Fibroblast of skin of left biceps (primary cell): Measurements from ENCODE around the gene CKS2.
"Not testable (repeated sequence)": the region's sequence is repeated elsewhere in the genome, so short reads cannot be mapped to it uniquely, and the experiment has no call there.

Source experiments
- DNase-seq, 2 experiments: peaks; one replicate each; pipeline ENCODE4 v3.0.0-alpha.2; 2013; ENCODE audit warnings: low read depth in 2 of 2

Gene CKS2

GRCh38 chr9:89311346-89312221, 589 bp downstream of the CKS2 start:
- DNase-seq = no peak

DNA sequence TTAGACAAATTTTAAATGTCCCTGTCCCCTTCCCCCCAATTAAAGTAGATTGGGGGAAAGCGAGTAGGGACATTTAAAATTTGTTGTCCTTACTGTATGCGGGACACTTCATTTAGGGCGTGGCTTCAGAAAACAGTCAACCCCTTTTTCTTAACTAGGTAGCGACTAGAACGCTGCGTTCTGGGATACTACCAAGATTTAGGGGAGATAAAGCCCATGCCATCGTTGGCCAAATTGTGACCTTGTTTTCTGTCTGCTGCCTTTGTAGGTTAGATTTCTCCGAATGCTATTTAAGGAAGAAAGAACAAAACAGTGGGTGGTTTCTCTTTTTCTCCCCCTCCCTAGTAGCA, 1.2 kb downstream of the CKS2 start:
- no peak for DNase-seq

GRCh38 chr9:89313842-89314241, 2.8 kb downstream of the CKS2 start:
- DNase-seq = no peak

GRCh38 chr9:89314955-89315354, 4.0 kb downstream of the CKS2 start:
- DNase-seq = no peak

- DNase-seq = no peak
Measured at GRCh38 chr9:89315482-89315881, 4.5 kb downstream of the CKS2 start.

- DNase-seq = no peak
Measured at GRCh38 chr9:89317282-89317681, 6.3 kb downstream of the CKS2 start.

DNA sequence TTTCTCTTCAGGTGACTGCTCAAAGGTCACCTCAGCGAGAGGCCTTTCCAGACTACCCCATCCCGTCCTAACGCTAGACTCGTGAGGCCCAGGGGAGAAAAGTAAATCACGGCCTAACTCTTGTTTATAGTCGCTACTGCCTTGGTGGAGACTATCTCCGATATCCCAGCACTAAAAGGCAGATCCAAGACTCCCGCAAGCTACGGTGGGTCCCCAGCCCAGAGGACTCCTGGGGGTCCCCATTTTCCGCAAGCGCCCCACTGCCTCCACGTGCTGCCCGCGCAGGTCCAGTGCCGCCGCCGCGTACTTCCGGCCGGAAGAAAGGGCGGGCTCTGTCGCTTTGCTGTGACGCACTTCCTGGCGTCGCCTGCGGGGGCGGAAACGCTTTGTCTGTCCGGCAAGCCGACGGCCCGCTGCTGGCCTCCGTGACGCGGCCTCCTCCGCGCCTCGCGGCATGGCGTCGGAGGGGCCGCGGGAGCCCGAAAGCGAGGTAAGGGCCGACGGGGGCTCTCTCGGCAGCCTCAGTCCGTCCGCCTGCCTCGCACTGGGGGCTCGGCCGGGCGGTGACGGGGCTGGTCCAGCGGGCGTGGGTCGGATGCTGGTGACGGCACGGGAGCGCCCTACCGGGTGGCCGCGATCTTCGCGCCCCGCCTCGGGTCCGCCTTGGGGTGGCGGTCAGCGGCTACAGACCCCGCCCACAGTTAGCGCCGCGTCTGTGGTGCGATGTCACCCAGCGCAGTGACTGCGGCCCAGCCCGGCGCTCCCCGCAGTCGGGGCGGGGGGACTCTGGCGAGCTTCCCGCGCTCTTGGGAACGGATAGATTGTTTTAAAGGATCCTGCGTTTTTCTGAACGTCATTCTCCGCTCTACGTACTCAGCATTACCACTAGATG, 7.4 kb downstream of the CKS2 start, which contains the start of gene SECISBP2:
Gene SECISBP2, plus strand, starts transcription at position 378 of the 892 bp plus-strand sequence. Its CDS starts 77 bp downstream, at position 455.
- peak; percentile 96 for DNase-seq

GRCh38 chr9:89319015-89319905, 8.3 kb downstream of the CKS2 start:
- DNase-seq = no peak

DNA sequence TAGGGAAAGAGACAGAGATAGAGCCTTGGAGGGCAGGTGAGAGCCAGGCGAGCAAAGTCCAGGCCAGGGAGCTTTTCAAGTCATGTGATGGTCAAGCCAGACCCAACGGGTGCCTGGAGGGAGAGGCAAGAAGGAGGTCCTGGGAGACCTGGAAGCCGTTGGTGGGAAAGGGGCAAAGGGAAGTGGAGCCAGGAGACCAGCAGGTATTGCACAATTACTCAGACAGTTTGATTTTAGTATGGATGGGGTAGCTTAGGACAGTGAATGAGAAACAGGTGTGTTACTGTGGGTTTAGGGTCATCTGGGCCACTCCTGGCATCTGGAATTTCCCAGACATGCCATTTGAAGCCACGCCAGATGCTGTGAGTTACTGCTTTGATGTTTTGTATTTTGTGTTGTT, 12.4 kb downstream of the CKS2 start:
- DNase-seq = no peak

- no peak for DNase-seq
Measured at GRCh38 chr9:89325733-89326132, 14.7 kb downstream of the CKS2 start.

- DNase-seq = no peak
Measured at GRCh38 chr9:89328064-89328463, 17.1 kb downstream of the CKS2 start.

DNA sequence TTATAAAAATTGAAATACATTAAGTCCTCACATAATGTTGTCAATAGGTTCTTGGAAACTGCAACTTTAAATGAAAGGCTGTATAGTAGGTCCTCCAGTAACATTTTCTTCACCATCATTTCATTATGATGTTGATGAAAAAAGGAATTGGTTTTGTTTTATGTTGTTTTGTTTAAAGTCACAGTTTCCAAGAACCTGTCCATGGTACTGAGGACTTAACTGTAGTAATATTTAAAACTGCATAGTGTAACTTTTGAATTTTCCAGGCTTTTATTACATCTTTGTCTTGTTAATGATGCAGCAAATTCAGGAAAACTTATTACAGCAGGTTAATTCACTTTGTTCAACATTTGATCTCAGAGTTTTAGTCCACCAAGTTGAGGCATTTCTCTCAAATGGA, 18.9 kb downstream of the CKS2 start:
- DNase-seq = no peak

GRCh38 chr9:89330513-89330912, 19.5 kb downstream of the CKS2 start:
- no peak for DNase-seq

DNA sequence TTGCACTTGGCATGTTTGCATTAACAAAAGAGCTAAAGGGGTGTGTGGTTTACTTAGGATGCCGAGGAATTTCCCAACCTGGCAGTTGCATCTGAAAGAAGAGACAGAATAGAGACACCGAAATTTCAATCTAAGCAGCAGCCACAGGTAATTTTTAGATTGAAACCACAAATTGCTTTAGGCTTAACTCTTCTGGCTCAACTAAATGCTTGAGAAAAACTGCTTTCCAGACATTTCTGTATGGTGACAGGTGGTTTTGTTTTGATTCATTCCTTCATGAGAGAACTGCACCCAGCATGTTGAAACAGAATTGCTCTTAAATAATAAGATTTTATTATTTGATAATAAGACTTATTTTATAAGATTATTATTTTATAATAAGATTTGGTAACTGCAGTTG, 28.8 kb downstream of the CKS2 start:
- no peak for DNase-seq

- no peak for DNase-seq
Measured at GRCh38 chr9:89340332-89340731, 29.3 kb downstream of the CKS2 start.

DNA sequence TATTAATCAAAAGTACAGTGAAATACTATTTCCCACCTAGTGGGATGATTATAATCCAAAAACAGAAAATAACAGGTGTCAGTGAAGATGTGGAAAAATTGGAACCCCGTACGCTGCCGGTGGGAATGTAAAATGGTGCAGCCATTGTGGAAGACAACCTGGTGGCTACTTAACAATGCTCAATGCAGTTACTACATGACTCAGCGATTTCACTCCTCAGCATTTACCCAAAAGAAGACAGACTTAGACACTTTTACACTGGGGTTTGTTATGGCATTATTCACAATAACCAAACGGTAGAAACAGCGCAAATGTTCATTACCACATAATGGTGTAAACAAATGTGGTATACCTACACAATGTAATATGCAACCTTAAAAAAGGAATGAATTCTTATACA, 31.2 kb downstream of the CKS2 start:
- no peak for DNase-seq

DNA sequence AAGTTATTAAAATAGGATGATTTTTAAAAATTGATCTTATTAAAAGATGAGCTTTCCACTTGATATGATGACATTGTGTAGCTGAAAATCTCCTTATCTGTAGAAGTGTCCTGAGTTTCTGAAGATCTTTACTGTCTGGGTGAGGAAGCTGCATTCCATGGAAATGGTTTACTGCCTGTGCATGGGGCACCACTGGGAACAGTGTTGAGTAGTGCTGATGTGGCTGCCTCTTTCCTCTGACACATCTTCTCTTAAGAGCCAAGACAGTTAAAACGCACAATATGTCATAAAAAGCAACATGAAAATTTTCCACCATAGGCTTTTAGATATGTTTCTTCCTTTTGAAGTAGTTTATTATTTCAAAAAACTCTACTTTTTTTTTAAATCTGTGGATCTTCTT, 32.0 kb downstream of the CKS2 start:
- no peak for DNase-seq

DNA sequence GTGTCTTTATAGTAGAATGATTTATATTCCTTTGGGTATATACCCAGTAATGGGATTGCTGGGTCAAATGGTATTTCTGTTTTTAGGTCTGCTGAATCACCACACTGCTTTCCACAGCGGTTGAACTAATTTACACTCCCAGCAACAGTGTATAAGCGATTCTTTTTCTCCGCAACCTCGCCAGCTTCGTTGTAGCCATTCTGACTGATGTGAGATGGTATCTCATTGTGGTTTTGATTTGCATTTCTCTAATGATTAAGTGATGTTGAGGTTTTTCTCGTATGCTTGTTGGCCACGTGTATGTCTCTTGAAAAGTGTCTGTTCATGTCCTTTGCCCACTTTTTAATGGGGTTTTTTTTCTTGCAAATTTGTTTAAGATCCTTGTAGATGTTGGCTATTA, 32.8 kb downstream of the CKS2 start:
- not testable (repeated sequence) for DNase-seq

DNA sequence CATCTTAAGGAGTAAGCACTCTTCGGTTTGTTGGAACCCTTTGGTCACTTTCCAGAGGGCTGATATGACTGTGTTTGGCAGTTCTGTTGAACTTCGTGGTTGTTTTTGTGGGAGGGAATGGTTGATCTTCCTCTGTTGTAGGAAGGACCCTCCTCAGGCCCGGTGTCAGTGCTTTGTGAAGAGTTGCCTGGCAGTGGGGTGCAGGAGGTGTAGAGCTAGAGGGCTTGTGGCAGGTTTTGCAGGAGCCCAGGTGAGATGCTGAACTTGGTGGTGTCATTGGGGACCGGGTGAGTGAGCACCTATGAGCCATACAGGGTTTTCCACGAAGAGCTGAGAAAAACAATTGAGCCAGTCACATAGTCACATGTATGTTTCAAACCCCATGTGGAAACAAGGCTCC, 34.5 kb downstream of the CKS2 start:
- no peak for DNase-seq

DNA sequence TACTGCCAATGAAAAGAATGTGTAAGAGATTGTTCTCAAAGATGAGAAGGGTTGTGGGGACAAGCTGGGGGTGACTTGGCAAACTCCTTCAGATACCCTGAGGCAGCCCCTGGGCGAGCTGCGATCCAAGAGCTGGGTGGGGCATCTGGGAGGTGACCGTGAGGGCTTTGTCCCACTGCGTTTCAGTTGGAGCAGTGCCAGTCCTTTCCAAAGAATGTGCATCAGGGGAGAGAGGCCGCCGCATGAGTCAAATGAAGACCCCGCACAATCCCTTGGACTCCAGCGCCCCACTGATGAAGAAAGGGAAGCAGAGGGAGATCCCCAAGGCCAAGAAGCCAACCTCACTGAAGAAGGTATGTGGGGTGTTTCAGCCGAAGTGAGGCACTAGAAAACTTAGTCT, 35.7 kb downstream of the CKS2 start:
- DNase-seq = no peak

DNA sequence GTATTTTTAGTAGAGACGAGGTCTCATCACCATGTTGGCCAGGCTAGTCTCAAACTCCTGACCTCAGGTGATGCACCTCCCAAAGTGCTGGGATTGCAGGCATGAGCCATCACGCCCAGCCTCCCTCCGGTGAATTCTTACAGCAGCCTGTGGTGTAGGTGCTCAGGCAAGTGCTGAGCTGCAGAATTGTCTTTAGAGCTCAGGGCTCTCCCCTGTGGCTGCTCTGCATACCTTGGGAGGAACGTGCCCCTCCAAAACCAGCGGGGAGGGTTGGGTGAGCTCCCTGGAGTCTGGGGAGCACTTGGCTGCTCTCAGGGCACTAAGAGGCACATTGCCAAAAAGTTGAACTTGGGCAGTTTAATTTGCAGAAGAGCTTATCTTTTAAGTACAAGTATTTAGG, 36.7 kb downstream of the CKS2 start:
- no peak for DNase-seq

DNA sequence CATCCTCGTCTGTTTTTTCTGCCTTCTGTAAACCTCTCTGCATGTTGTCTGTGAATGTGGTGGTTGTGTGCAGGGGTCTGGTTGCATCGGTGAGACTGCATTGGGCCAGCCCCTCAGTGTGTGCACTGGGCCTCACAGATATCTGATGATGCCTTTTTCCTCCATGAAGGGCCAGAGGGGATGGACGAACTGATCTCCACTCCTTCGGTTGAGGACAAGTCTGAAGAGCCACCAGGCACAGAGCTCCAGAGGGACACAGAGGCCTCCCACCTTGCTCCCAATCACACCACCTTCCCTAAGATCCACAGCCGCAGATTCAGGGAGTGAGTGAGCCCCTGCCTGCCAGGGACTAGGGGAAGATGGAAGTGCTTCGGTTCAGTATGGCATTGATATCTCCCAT, 38.6 kb downstream of the CKS2 start:
- DNase-seq = no peak
